ENCODE results near the gene RAX.
"Not testable (repeated sequence)": the region's sequence is repeated elsewhere in the genome, so short reads cannot be mapped to it uniquely, and the experiment has no call there.

The RAX gene

DNA sequence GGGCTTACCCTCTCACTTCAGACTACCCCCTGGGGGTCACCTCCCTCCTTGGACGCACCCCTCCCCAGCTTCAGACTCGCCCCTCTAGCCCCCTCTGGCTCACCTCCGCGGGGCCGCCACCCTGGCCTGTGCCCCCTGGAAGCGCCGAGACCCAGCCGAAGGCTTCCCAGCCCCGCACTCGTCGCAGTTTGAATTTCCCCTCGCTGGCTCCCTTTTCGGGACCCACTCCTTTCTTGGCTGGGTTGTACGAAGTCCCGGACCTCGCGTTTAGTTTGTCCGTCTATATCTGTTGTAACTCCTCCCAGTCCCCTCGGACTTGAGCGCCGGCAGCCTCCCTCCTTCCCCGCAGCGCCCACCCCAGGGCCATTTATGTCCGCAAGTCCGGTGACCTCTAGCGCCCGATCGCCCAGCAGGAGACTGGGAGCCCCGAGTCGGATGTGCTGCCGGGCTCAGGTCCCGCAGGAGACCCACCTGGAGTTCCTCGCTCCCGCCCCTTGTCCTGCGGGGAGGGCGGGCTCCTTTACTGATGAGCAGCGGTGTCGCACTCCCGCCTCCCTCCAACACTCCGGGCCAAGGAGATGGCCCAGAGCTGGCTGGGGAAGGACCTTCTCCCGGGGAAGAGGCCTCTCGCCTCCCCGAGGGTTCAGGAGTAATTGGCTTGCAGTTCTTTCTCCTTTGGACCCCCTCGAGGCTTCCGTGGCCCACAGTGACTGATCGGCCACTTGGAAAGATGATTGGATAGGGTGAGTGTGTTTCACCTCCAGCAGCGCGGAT, 692 bp upstream of the RAX start:
- DNase-seq (ENCODE audit: low read depth in 1 of 2, low spot score in 1 of 2), result no peak

DNA sequence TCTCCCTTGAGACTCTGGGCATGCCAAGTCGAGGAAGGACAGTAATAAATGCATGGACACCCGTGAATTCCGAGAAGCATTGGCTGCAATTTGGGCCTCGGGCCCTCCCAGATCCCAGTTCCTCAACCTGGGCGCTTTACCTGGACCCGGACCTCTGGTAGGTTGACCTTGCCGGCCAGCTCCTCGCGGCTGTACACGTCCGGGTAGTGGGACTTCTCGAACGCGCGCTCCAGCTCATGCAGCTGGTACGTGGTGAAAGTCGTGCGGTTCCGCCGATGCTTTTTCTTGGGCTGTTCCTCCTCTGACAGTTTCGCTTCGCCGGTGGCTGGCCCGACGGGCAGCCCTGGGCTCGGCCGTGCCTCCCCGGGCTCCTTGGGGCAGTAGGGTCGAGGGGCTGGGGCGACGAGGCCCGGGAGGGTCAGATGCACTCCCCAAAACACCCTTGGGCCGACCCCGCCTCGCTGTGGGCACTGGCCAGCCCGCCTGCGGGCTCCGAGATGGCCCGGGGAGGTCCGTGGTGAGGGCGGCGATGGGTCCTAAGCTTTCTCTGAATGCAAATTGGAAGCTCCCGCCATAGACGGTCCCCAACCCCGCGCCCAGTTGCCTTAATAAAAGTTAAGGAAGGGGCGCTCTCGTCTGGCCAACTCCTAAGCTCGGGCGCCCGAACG, 899 bp downstream of the RAX start:
- no peak for DNase-seq (ENCODE audit: low read depth in 1 of 2, low spot score in 1 of 2)

DNA sequence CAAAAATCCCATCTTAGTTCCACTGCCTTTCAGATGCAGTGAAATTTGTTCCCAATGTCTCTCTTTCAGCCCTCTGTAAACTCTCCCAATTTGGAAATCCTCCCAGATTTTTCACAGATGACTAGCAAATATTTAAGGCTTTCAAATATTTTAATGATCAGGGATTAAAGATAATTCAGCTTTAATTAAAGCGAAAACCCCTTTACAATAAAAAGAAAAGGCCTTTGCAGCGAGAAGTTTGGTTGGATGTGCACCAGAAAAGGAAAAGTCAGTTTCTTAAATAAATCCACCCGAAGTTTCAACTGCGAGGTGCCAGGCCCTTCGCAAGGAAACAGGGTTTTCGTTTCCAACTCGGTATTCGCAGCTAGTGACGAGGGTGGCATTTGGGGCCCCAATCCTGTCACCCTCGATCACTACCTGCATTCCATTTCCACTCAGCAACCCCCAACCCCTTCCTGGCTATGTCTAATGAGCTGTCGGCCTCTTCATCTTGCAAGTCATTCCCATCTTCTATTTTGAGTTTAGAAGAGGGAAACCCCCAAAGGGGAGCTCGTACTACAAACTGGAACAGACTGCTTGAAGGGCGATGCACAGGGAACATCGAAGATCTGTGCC, 1.5 kb downstream of the RAX start:
- DNase-seq (ENCODE audit: low read depth in 1 of 2, low spot score in 1 of 2), result no peak

DNA sequence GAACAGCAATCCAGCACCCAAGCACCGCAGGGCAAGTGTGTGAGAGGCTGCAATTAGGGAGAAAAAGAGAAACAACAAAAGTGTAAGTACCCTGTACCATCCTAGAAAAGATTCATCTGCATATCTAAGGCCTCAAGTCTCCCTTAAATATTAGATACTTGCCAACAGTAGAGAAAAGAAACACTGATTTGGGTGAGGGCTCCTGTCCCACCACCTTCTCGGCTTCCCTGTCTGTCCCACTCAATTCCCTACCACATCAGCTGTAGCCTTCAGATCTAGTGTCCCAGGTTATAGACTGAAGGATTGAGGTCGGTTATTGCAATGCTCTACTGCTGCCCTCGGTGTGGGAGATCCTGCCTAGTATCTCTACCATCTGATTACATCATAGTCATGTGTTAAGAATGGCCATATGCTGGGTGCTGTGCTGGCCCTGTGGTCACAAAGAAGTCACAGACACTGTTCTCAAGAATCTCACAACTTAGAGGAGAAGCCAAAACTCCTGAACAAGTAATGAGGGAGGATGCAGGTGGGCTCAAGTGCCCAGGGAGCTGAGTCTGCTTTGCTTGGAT, 2.5 kb downstream of the RAX start:
- no peak for DNase-seq (ENCODE audit: low read depth in 1 of 2, low spot score in 1 of 2)

DNA sequence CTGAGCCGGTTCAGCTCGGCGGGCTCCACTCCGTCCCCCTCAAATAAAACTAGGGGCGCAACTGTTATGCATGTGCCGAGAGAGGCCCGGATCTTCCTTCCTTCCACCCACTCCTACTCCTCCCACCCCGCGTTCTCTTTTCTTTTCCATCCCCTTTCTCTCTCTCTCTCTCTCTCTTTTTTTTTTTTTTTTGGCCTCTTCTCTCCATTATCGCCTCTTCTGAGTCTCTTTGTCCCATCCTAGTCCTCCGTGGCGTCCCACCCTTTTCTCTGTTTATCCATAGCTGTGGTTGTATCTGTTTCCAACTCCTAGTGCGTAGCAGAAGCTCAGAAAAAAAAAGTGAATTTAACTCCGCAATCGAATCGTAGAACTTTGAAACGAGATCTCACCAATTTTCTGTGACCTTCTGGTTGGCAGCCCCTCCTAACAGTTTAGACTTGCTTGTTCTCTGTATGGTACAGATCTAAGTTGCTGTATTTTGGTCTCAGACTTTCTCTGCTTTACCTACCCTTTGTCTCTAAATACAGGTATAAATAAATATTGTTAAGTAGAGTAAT, 3.6 kb downstream of the RAX start:
- no peak for DNase-seq (ENCODE audit: low read depth in 1 of 2, low spot score in 1 of 2)

DNA sequence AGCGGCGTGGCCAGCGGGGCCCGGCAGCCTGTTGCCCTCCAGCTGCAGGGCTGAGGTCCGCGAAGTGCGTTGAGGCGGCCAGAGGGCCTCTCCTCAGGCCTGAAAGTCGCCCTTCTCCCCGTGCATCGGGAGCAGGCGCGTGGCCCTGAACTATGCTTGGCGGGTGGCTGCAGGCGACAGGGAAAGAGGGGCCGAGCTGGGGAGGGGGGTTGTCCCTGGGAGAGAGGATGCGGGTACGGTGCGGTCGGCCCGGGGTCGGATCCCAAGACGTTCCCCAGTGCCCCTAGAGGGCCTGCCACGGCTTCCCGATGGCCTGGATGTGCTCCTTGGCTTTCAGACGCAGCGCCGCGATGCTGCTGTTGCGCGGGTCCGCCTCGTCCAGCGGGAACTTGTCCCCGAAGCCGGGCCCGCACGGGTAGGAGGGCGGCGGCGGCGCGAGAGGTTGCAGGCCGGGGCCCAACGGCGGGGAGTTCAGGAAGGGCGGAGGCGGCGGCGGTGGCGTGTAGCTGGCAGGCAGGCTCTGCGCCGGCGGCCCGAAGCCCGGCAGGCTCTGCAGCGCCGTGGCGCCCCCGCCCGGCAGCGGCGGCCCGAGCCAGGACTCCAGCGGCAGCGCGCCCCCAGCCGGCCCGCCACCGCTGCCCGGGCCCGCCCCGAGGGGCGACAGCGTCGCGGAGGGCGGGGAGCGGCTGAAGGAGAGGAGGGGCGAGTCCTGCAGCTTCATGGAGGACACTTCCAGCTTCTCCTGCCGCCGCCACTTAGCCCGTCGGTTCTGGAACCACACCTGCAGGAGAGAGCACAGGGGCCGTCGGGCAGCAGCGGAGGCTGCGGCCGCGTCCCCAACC, 4.3 kb downstream of the RAX start:
- no peak for DNase-seq (ENCODE audit: low read depth in 1 of 2, low spot score in 1 of 2)

DNA sequence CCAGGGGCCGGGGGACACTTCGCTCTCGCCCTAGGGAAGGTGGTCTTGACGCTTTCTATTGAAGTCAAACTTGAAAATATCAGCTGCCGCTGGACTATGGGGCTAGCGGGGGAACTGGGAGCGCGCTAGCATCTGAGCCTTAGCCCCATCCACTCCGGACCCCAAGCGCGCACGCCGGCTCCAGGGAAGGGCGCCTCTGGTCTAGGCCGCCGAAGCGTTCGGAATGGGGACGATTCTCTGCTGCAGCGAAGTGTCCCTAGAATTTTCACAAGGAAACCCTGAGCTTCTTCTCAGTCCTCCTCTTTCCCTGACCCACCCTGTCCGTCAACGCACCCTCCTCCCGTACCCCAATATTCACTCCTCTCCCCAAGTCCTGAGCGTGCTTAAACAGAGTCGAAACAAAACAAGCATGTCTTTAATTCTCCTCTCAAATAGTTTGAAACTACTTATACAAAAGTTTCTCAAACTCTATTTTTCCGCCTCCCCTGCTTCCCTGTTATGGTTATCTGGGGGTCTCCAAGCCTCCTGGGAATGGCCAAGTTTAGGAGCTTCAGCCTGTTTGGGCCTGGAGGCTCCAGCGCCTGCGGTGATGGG, 5.0 kb downstream of the RAX start:
- no peak for DNase-seq (ENCODE audit: low read depth in 1 of 2, low spot score in 1 of 2)

DNA sequence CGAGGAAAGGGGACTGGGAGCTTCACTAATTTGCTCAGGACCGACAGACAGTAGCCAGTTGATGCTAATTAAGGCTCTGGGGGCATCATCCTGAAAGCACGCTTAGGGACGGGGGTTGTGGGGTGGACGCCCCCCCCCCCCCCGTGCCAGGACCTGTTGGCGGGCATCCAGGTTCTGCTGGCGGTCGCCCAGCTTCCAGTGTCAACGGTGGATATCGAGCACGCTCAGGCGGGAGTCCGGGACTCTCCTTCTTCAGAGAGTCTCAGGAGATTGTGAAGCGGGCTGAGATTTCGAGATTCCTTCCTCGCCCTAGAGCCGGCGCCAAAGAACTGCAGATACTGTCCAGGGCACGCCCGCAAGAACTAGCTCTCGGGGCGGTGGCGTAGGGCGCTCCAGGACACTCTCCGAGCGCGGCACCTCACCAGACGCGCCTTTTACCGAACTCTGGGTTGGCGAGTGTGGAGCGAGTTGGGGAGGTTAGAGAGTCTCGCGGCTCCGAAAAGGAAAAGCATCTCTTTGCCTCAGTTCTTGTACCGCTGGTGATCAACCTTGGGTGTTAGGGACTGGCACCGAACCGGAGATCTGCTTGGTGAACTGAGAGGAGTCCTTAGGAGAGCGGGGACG, 5.6 kb downstream of the RAX start:
- DNase-seq (ENCODE audit: low read depth in 1 of 2, low spot score in 1 of 2), result no peak

DNA sequence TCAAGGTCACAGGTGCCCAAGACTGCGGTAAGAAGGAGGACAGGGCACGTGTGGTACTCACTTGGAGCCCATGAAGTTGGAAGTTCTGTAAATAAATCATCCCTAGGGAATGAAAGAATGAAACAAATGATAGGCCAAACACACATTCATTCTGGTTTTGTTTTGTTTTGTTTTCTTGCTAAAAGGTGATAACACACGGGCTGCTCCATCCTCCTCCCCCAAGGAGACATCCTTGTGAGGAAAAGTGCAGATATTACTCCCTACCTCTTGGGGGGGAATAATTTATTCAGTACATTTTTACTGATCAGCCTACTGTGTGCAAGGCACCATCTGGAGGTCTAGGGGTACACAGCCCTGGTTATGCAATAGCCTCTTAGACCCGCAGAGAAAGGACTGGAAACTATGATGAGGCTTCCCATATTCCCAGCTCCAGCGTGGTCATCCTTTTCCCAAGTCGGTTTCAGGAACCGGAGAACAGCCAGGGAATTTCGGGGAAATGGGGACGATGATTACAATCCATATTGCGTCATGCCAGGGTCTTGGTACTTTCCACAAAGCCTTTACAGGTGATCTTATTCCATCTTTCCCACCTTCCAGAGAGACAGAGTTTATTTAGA, 6.3 kb downstream of the RAX start:
- DNase-seq (ENCODE audit: low read depth in 1 of 2, low spot score in 1 of 2), result no peak

DNA sequence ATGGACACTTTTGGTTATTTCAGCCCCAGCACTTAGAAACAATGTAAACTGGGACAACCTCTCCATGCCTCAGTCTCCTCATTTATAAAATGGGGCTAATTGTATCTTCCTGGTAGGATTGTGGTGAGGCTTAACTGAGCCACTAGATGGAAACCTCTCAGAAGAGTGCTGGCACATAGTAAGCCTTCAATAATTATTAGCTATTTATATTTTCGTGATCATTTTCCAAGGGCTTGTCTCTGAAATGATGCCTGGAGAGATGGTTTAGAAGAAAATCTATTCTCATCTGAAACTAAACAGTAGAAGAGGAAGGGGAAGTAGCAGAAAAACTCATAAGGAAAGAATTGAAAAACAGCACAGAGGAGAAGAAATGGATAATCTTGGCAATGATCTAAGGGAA, 6.8 kb downstream of the RAX start:
- DNase-seq (ENCODE audit: low read depth in 1 of 2, low spot score in 1 of 2), result no peak

DNA sequence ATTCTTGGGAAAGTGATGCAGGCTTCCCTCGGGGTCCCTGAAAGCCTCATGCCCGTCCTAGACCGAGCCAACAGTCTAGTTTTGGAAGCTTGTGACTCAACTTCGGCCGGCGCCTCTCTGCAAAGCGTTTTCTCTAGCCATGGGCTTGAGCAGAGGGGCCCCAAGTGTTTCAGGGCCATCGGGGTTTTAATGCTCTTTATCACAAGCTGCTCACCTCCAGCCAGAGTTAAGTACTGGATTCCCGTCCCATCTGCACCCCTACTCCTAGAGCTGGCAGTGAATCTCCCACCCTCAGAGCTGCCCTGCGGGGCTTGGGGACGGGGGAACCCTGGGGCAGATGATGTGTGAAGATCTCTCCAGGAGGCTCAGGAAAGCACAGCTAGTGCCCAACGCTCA, 7.3 kb downstream of the RAX start:
- DNase-seq (ENCODE audit: low read depth in 1 of 2, low spot score in 1 of 2), result no peak

DNA sequence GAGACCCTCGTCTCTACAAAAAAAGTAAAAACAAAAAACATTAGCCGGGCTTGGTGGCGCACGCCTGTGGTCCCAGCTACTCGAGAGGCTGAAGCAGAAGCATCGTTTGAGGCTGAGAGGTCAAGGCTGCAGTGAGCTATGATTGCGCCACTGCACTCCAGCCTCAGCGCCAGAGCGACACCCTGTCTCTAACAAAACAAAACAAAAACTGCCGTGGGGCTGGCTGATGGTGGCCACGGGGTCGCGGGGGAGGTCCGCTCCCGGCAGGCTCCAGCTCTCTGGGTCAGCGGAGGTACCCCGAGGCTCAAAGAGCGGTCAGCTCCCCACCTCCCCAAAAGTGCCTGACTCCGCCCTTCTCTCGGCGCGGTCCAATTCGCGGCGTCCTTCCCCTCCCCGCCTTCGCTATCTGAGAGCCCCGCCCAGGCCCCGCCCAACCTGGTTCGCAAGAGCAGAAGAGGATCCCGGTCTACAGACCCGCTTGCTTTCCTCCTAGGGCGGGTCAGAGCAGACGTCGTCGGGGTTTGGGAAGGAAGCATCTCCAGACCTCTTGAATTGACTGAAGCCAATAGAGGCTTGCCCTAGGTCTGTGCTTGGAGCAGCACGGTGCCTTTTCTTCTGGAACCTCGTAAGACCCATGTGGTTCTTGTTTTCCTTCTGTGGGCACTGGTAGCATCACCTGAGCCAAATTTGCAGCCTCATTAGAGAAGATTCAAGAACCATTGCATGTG, 7.8 kb downstream of the RAX start:
- DNase-seq (ENCODE audit: low read depth in 1 of 2, low spot score in 1 of 2), result no peak

DNA sequence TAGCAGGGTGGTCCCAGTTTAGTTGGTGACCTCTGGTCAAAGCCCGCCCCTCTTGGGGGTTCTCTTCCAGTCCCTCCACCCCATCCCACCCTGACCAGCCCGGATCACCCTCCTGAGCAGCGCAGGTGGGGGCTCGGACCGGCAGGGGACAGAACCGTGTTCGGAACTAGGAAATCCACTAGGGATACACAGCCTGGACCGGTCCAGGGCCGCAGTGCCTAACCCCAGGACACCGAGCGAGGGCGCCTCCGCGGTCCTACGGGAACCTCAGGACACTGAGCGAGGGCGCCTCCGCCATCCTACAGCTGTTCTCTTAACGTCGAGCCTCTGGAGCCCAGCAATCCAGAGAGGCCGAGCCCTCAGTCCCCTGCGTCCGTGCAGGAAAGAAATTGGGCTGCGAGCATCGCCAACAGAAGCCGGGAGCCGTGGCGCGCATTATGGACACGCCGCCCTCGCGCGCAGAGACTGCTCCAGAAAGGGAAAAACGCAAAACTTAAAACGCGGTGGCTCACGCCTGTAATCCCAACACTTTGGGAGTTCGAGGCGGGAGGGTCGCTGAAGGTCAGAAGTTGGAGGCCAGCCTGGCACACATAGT, 8.5 kb downstream of the RAX start:
- DNase-seq (ENCODE audit: low read depth in 1 of 2, low spot score in 1 of 2), result no peak

DNA sequence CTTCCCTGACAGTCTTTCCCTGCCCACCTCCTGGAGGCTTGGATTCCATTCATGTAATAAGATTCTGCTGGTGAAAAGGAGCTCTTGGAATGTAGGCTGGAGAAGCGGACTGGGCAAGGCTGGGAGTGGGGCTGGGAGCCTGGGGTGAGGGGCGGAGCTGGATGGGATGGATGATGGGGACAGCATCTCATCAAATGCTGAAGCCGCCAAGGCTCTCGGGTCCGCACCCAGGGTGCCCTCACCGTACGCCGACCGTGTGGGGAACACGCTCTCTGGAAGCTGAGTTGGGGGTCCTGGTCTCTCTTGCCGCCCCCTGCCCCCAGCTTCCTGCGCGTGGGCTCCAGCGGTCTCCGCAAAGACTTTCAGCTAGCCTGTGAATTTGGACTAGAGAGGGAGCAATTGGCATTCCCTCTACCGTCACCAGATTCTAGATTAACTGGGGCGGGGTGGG, 9.1 kb downstream of the RAX start:
- DNase-seq (ENCODE audit: low read depth in 1 of 2, low spot score in 1 of 2), result no peak

DNA sequence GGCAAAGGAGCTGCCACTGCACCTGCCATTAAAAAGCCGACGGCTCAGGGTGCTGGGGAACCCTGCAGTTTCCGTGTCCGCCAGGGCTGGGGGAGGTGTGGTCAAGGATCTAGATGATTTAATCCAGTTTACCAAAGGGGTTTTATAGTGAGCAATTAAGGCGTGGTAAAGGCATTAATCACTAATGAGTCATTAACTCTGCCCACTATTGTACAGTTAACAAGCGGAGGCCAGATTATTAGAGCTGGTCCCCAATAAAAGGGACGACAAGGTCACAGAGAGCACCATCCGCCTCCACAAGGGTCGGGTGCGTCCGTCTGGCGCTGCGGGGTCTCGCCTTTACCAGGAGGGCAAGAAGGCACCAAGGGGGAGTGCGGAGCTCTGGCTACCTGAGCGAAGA, 9.6 kb downstream of the RAX start:
- DNase-seq (ENCODE audit: low read depth in 1 of 2, low spot score in 1 of 2), result no peak

DNA sequence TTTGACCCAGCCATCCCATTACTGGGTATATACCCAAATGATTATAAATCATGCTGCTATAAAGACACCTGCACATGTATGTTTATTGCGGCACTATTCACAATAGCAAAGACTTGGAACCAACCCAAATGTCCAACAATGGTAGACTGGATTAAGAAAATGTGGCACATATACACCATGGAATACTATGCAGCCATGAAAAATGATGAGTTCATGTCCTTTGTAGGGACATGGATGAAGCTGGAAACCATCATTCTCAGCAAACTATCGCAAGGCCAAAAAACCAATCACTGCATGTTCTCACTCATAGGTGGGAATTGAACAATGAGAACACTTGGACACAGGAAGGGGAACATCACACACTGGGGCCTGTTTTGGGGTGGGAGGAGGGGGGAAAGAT, 11.0 kb downstream of the RAX start:
- not testable (repeated sequence) for DNase-seq (ENCODE audit: low read depth in 1 of 2, low spot score in 1 of 2)

DNA sequence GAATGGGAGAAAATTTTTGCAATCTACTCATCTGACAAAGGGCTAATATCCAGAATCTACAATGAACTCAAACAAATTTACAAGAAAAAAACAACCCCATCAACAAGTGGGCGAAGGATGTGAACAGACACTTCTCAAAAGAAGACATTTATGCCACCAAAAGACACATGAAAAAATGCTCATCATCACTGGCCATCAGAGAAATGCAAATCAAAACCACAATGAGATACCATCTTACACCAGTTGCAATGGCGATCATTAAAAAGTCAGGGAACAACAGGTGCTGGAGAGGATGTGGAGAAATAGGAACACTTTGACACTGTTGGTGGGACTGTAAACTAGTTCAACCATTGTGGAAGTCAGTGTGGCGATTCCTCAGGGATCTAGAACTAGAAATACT, 11.4 kb downstream of the RAX start:
- not testable (repeated sequence) for DNase-seq (ENCODE audit: low read depth in 1 of 2, low spot score in 1 of 2)

DNA sequence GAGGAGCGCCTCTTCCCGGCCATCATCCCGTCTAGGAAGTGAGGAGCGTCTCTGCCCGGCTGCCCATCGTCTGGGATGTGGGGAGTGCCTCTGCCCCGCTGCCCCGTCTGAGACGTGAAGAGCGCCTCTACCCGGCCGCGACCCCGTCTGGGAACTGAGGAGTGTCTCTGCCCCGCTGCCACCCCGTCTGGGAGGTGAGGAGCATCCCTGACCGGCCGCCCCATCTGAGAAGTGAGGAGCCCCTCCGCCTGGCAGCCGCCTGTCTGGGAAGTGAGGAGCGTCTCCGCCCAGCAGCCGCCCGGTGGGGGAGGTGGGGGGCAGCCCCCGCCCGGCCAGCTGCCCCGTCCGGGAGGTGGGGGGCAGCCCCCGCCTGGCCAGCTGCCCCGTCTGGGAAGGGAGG, 17.8 kb downstream of the RAX start:
- DNase-seq (ENCODE audit: low read depth in 1 of 2, low spot score in 1 of 2), result not testable (repeated sequence)

Data from stimulated activated CD4-positive, alpha-beta T cell treated with anti-CD3 and anti-CD28 coated beads, Interleukin-15, amount 100 ng/mL, for 1 hour (primary cell).